Vagina (tissue), 2 donors: ENCODE measurements around the gene SMIM20. TPM values are rescaled to one million over a fixed set of nuclear protein-coding genes. Genes with fewer than 3 reads are reported as not detected.

Experiments used
- DNase-seq, 2 donors: peaks; one replicate each; pipeline ENCODE4 v3.0.0-alpha.2; 2017; ENCODE audit errors: extremely low spot score in 2 of 2
- H3K27ac ChIP-seq: fragments of 200-600 bp; sonication (generic); one replicate; pipeline ENCODE4 v1.5.1; 2019
- H3K27me3 ChIP-seq: fragments of 200-600 bp; sonication (generic); one replicate; pipeline ENCODE4 v1.5.1; 2019
- H3K36me3 ChIP-seq, 2 donors: fragments of 200-600 bp; sonication (generic); one replicate each; pipeline ENCODE4 v1.5.1; 2017 to 2019
- H3K4me1 ChIP-seq: fragments of 200-600 bp; sonication (generic); one replicate; pipeline ENCODE4 v1.5.1; 2019
- H3K4me3 ChIP-seq, 2 donors: fragments of 200-600 bp; sonication (generic); 1 replicate in 1 of 2; 2 replicates in 1 of 2; pipeline ENCODE4 v1.5.1; 2016 to 2019
- H3K9me3 ChIP-seq: fragments of 200-600 bp; sonication (generic); one replicate; pipeline ENCODE4 v1.5.1; 2019
- POLR2A ChIP-seq, 2 donors: fragments of 450-650 bp; IDR thresholded peaks; one replicate each; pipeline ENCODE4 v1.6.1; 2017; ENCODE audit warnings: antibody characterized with exemption in 2 of 2, mild to moderate bottlenecking in 2 of 2, moderate library complexity in 2 of 2
- POLR2AphosphoS5 ChIP-seq, 2 donors: sonication (generic); formaldehyde crosslinking; IDR thresholded peaks; one replicate each; pipeline ENCODE4 v1.9.0; 2017; ENCODE audit warnings: antibody characterized with exemption in 2 of 2, mild to moderate bottlenecking in 2 of 2, low read depth in 1 of 2; ENCODE audit not compliant: insufficient read depth in 1 of 2
- intact Hi-C: fragments of 100-400 bp; cut with DNase I; formaldehyde crosslinking; loops from one replicate; pipeline ENCODE4 v1.15.1; 2023
- total RNA-seq: library from RNA; depleted of rRNA; stranded (reverse); fragments of >200 nt; gene quantifications from one replicate; pipeline ENCODE4 v1.2.3, GENCODE V29; 2016
- TF ChIP-seq, protein P1 (sequence below), 3 experiments: fragments of 450-650 bp in 2 of 3; fragments of 200-600 bp in 1 of 3; sonication (generic) in 1 of 3; IDR thresholded peaks; one replicate each; pipeline ENCODE4 v1.5.1; 2017 to 2019; ENCODE audit warnings: antibody characterized with exemption in 3 of 3, mild to moderate bottlenecking in 2 of 3, moderate library complexity in 2 of 3

SMIM20 gene
- total RNA-seq, 1 donor from 2014 or later = 12.8 TPM

DNA sequence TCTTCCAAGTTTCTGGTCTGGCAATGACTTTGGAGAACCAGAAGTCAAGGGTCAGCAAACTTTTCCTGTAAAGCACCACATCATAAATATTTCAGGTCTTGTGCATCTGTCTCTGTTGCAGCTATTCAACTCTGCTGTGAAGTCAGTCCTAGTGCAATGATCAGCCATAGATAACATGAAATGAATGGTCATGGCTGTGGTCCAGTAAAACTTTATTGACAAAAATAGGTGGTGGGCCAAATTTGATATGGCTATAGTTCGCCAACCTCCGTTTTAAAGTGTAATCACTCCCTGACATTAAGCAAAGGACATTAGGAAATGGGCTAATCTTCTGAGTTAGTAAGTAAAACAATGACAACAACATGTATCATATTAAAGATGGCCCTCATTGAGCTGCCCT, 30.5 kb upstream of the SMIM20 start:
- intact Hi-C loops = no loop called here
- H3K27me3 ChIP-seq = no peaks in the 10 kb centered on the region
- DNase-seq = no peak
- no peak overlapping the region for H3K27ac ChIP-seq
- no peaks in the 10 kb centered on the region for H3K4me1 ChIP-seq
- TF ChIP-seq, protein P1, sequence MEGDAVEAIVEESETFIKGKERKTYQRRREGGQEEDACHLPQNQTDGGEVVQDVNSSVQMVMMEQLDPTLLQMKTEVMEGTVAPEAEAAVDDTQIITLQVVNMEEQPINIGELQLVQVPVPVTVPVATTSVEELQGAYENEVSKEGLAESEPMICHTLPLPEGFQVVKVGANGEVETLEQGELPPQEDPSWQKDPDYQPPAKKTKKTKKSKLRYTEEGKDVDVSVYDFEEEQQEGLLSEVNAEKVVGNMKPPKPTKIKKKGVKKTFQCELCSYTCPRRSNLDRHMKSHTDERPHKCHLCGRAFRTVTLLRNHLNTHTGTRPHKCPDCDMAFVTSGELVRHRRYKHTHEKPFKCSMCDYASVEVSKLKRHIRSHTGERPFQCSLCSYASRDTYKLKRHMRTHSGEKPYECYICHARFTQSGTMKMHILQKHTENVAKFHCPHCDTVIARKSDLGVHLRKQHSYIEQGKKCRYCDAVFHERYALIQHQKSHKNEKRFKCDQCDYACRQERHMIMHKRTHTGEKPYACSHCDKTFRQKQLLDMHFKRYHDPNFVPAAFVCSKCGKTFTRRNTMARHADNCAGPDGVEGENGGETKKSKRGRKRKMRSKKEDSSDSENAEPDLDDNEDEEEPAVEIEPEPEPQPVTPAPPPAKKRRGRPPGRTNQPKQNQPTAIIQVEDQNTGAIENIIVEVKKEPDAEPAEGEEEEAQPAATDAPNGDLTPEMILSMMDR (IDR thresholded peaks at IDR 0.05) = no peak
- TF ChIP-seq POLR2AphosphoS5 (IDR thresholded peaks at IDR 0.05; ENCODE audit: insufficient read depth in 1 of 2, low read depth in 1 of 2) (no peak), POLR2A (IDR thresholded peaks at IDR 0.05) (no peak)
- H3K4me3 ChIP-seq = no peak overlapping the region
- H3K9me3 ChIP-seq = no peaks in the 10 kb centered on the region
- H3K36me3 ChIP-seq = no peaks in the 10 kb centered on the region

DNA sequence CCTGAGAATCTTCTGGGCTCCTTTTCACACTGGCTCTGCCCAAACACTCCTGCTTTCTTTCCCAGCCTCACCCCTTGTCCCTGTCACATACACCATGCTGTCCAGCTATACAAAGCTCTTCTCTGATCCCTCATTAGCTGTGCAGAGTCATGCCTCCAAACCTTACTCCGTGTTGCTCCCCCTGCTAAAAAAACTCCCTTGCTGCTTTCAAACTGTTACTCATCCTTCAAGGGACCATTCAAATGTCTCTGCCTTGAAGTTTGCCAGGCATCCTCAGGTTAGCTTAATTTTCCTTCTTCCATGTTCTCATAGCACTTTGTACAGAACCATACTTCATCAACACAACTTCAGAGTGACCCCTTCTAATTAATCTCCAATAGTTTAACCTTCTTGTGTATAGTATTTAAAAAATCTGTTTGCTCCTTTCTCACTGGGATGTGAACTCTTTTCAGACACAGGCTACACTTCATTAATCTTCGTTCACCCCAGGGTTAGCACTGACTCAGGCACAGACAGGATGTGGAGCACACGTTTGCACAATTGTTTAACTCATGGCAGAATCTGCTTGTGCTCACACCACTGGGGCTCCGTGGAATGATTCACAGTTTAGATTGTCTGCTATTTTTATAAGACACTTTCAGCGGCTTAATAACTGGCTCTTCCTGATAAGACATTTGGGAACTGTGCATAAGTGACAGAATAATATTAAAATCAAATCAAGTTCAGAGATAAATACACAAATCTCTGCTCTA, 29.8 kb upstream of the SMIM20 start:
- H3K27ac ChIP-seq = no peak overlapping the region
- H3K9me3 ChIP-seq = no peaks in the 10 kb centered on the region
- no peaks in the 10 kb centered on the region for H3K27me3 ChIP-seq
- no peak overlapping the region for H3K4me3 ChIP-seq
- no peaks in the 10 kb centered on the region for H3K4me1 ChIP-seq
- H3K36me3 ChIP-seq = no peaks in the 10 kb centered on the region
- no peak for DNase-seq
- TF ChIP-seq, protein P1 (IDR thresholded peaks at IDR 0.05) = no peak
- TF ChIP-seq POLR2AphosphoS5 (IDR thresholded peaks at IDR 0.05; ENCODE audit: insufficient read depth in 1 of 2, low read depth in 1 of 2) (no peak), POLR2A (IDR thresholded peaks at IDR 0.05) (no peak)
- intact Hi-C loops = no loop called here

DNA sequence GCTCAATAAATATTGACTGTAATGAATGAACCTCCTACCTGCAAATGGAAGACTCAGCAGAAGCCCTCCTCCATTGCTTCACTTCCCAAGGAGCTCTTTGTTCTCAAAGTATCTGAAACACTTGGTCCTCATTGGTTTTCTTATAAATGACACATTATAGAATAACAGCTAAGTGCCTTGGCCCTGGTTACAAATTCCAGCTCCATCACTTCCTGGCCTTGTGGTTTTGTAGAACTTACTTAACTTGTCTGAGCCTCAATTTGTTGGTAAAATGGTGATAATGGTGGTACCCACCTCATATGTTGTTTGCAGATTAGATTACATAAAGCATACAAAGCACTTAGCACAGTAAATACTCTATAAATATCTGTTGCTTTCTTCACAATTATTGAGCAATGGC, 25.2 kb upstream of the SMIM20 start:
- DNase-seq = no peak
- no peaks in the 10 kb centered on the region for H3K4me1 ChIP-seq
- TF ChIP-seq POLR2AphosphoS5 (IDR thresholded peaks at IDR 0.05; ENCODE audit: insufficient read depth in 1 of 2, low read depth in 1 of 2) = no peak
- TF ChIP-seq, protein P1 (IDR thresholded peaks at IDR 0.05) = no peak
- no peak for TF ChIP-seq POLR2A (IDR thresholded peaks at IDR 0.05)
- intact Hi-C loops = no loop called here
- H3K36me3 ChIP-seq = no peaks in the 10 kb centered on the region
- H3K9me3 ChIP-seq = no peaks in the 10 kb centered on the region
- H3K27ac ChIP-seq = no peak overlapping the region
- no peaks in the 10 kb centered on the region for H3K27me3 ChIP-seq
- H3K4me3 ChIP-seq = no peak overlapping the region

DNA sequence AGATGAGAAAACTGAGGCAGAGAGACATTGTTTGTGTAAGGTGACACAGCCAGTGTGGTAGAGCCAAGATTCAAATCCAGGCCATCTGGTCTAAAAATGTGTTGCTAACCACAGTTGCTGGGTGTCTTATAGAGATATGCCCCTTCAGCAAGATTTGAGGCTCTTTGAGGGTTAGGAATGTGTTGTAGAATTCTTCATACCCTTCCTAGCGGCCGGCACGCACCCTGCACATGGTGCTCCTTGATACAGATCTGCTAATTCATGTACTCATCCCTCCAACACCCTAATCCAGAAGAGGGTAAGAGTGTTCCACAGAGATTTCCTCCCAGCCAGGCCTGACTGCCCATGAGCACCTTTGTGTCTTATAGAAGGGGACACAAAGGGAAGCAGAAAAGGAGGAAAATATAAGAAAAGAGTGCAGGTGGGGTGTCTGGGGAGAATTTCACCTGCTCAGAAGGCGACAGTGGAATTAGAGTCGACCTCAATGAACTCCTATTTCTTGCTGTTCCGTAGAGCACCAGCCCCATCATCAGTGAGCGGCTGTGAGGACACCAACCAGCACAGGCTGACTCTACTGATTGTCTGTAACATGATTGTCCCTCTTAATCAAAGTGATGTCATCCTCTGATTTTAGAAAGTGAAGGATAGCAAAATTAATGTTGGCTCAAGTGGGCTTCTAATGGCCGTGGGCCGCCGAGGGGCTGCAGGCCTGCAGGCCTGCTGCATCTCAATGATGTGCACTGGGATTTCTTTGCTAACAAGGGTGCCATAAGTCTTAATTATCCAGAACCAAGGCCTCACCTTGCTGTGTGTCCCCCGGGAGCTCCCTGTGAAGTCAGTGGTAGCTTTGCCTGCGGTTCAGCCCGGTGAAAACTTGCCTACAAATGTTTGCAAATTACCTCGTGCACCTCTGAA, 24.2 kb upstream of the SMIM20 start:
- Histone ChIP-seq H3K4me1 (no peaks in the 10 kb centered on the region), H3K36me3 (no peaks in the 10 kb centered on the region), H3K4me3 (no peak overlapping the region), H3K27ac (no peak overlapping the region), H3K27me3 (no peaks in the 10 kb centered on the region), H3K9me3 (no peaks in the 10 kb centered on the region)
- intact Hi-C loops = no loop called here
- TF ChIP-seq, protein P1 (IDR thresholded peaks at IDR 0.05) = no peak
- TF ChIP-seq POLR2A (IDR thresholded peaks at IDR 0.05) (no peak), POLR2AphosphoS5 (IDR thresholded peaks at IDR 0.05; ENCODE audit: insufficient read depth in 1 of 2, low read depth in 1 of 2) (no peak)
- DNase-seq = no peak
